Cerebellar cortex (tissue), 1 donor: ENCODE measurements around the gene ANGPTL4.
"Not testable (repeated sequence)": the region's sequence is repeated elsewhere in the genome, so short reads cannot be mapped to it uniquely, and the experiment has no call there.

Experiments
- DNase-seq: peaks from one replicate; pipeline ENCODE4 v3.0.0-alpha.2; 2015; ENCODE audit warnings: low spot score

ANGPTL4 gene

DNA sequence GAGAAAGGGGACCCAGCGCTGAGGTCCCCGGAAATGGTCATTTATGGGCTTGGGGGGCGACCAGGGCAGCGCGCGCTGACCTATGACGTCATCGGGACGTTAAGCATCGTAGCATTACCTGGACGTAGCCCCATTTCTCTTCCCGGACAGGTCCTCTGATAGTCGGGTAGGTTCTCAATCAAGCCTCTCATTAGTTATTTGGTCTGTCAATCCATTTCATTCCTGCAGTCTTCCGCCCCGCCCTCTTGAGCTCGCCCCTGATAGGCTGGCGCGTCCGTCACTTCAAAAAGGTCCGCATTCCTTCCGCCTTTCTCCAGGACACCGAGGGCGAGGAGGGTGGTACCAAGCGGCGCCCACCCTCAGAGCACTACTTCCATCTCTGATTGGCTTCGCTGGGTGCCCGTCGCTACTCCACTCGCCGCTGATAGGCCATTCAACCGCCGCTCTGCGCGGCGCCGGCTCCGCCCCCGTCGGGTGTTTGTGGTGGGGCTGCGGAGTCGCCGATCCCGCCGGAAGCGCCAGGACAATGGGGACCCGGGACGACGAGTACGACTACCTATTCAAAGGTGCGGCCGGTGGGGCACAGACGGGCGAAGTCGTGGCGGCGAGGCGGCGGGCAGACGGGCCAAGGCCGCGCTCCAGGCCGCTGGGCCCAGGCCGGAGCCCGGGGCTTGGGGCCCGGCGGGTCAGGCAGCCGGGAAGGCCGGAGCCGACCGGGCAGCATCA lies 26.1 kb downstream of the ANGPTL4 start, which contains the start of gene RAB11B:
RAB11B (plus strand) TSS at position 470 of the 726 bp plus-strand sequence; CDS start at position 527, 57 bp downstream.
- peak; percentile 100 for DNase-seq

- DNase-seq, result peak; percentile 88
These were observed 26.6 kb downstream of the ANGPTL4 start for GRCh38 chr19:8390617-8390981.

- no peak for DNase-seq
These were observed 27.5 kb downstream of the ANGPTL4 start for GRCh38 chr19:8391198-8392016.

- no peak for DNase-seq
These were observed 28.1 kb downstream of the ANGPTL4 start for GRCh38 chr19:8392017-8392591.

DNA sequence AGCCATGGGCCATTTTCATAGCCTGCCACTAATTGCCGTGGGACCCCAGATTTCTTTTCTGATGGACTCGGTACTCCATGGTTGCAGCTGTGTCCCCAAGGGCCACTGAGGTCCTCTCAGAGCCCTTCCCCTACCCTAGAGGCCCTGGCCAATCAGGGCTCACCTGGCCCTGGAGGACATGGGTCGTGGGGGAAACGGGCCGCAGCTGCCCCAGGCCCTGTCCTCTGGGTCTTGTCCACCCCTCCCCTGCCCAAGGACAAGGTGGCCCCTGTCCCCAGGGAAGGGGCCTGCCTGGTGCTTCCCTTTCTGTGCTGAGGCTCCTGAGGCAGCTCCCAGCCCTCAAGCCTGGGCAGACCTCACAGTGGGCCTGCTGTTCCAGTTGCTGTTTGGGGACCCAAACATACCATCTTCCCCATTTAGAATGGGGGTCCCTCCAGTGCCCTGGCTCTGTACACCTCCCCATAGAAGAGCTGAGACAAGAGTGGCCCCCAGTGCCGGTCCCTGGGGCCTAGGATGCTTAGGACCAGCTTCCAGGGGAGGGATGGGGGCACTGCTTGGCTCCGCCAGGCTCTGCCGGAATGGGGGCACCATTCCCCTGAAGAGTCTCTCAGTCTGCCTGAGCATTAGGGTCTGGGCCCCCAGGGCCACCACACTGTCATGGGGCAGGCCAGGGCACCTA lies 29.4 kb downstream of the ANGPTL4 start:
- DNase-seq, result no peak

DNA sequence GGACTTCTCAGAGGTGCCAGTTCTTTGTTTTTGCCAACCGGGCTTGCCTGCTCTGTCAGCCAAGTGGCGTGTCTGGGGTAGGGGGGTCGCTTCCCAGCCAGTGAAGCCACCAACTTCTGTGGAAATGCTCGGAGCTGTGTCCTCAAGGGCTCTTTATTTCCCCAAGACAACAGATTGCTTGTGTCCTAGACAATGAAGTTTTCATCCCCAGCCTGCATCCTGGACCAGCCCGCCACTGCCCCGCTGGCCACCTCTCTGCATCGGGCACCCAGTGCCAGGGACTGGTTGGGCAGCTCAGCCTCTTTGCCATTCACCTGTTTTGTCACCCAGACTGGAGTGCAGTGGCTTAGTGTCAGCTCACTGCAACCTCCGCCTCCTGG lies 29.9 kb downstream of the ANGPTL4 start:
- DNase-seq, result no peak

GRCh38 chr19:8395621-8396082 lies 31.7 kb downstream of the ANGPTL4 start:
- DNase-seq, result no peak

- DNase-seq, result no peak
These were observed 32.2 kb downstream of the ANGPTL4 start for GRCh38 chr19:8396185-8396562.

DNA sequence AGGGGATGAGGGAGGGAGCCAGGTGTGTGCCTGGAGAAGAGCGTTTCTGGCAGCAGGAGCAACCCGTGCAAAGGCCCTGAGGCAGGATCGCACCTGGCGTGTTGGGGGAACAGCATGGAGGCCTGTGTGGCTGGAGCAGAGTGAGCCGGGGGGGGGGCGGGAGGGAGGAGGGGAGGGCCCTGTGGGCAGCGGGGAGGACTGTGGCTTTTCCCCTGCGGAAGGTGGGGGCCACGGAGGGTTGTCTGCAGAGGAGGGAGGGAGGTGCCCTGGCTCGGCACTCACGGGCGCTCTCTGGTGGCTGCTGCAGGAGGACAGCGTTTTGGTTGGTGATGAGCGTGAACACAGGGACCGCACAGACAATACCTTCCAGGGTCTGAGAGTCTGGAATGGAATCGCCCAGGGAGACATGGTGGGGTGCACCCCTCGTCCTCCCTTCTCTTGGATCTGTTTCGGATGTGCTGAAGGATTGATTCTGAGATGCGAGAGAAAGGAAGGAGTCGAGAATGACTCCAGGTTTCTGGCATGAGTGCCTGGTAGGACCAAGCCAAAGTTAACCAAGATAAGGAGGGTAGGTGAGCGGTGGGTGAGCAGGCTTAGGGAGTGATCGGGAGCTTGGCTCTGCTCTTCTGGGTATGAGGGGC lies 32.7 kb downstream of the ANGPTL4 start:
- peak; percentile 49 for DNase-seq

DNA sequence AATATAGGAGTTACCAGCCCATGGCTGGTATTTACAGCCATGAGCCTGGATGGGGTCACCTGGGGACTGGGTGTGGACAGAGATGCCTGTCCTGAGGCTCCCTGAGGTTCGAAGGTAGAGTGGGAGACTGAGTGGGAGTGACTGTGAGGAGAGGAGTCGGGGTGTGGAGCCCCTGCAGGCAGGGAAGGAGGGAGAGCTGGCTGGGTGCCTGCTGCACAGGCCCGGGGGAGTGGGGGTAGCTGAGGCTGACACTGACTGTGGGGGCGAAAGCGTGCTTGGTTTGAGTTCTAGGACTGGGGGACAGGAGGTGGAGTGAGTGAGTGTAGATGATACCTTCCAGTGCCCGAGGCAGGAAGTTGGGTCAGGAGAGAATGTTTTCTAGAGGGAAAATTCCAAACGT lies 33.3 kb downstream of the ANGPTL4 start:
- DNase-seq, result no peak

DNA sequence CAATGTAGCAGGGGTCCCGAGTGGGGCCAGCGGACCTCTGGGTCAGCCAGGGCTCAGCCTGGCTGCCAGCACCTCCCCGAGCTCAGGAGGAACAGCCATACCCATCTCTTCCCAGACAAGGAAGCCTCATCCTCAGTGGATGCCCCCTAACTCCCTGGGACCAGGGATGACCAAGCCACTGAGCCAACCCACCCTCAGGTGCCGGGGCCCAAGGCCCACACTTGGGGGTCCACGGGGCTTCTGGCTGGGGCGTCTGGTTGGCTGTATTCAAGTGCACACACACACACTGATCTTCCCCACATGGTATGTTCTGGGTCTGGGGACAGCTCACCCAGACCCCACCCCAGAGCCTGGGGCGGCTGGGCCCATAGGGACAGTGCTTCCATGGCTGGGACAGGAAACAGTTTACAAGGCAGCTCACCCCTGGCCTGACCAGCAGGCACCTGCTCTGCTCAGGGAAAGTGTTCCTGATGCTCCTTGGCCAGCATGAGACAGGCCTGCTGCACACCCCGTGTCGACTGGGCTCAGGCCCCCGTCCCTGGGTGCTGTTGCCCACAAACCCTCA lies 33.9 kb downstream of the ANGPTL4 start:
- DNase-seq, result no peak

DNA sequence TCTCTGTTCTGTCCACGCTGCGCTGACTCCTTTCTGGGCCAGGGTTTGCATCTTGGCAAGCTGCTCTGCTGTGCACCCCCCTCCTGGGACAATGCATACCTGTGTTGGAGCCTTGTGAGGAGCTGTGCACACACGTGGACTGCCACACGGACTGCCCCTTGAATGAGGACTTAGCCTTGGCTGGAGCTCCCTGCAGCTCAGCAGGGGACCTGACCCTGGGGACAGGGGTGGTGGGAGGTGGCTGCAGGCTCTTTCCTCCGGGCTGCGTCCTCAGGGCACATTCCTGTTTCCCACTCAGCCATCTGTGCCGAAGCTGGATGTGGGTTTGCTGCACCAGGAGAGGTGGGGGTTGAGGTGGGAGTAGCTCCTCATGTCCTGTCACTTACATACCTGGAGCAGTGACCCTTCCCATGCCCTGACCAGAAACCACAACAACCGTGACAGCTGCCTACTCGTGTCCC lies 34.4 kb downstream of the ANGPTL4 start:
- no peak for DNase-seq

DNA sequence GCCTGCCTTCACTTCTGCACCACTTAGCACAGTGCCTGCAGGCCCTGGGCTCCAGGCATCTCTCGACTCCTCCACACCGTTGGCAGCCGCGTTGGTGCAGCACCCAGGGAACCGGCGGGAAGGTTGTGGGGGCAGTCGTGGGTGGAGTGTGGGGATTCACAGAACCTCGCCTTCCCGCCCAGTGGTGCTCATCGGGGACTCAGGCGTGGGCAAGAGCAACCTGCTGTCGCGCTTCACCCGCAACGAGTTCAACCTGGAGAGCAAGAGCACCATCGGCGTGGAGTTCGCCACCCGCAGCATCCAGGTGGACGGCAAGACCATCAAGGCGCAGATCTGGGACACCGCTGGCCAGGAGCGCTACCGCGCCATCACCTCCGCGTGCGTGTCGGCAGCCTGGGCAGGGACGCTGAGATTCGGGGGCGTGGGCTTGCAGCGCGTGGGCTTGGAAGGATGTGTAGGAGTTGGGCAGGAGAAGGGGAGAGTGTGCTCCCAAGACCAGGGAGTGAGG lies 35.8 kb downstream of the ANGPTL4 start:
- DNase-seq, result no peak

GRCh38 chr19:8401981-8402411 lies 38.0 kb downstream of the ANGPTL4 start:
- DNase-seq, result no peak

DNA sequence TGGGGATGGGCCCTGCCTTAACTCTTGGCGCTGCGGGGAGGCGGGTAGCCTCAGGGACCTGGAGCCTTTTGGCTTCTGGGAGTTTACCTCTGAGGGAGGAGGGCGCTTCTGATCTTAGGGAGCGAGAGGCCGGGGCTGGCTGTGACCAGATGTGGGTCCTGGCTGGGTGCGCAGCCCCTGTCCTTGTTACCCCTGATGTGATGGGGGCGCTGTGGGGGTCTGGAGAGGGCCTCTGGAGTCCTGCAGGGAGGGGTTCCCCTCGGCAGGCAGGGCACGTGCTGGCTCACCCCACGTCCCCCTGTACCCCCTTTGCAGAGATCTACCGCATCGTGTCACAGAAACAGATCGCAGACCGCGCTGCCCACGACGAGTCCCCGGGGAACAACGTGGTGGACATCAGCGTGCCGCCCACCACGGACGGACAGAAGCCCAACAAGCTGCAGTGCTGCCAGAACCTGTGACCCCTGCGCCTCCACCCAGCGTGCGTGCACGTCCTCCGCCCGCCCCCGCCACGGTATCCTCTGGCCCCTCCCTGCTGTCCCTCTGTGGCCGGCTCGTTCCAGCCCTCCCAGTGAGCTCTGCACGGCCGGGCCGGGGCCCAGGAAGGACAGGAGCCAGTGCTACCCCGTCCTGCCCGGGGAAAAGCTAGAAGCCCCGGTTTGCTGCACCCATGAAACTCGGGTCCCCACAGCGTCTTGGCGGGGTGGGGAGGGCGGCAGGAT lies 39.3 kb downstream of the ANGPTL4 start:
- DNase-seq, result no peak

DNA sequence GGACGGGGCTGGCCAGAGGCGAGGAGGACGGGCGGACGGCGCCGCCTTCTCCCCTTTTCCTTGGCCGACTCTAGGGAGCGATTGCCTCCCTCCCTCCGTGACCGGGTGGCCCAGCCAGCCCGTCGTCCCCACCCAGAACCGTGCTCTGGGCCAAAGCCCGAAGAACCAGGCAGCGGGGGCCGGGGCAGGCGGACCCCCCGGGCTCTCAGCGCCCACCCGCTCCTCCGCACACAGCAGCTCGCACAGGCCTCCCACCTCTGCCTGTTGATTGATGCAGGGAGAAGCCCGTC lies 39.8 kb downstream of the ANGPTL4 start:
- no peak for DNase-seq

DNA sequence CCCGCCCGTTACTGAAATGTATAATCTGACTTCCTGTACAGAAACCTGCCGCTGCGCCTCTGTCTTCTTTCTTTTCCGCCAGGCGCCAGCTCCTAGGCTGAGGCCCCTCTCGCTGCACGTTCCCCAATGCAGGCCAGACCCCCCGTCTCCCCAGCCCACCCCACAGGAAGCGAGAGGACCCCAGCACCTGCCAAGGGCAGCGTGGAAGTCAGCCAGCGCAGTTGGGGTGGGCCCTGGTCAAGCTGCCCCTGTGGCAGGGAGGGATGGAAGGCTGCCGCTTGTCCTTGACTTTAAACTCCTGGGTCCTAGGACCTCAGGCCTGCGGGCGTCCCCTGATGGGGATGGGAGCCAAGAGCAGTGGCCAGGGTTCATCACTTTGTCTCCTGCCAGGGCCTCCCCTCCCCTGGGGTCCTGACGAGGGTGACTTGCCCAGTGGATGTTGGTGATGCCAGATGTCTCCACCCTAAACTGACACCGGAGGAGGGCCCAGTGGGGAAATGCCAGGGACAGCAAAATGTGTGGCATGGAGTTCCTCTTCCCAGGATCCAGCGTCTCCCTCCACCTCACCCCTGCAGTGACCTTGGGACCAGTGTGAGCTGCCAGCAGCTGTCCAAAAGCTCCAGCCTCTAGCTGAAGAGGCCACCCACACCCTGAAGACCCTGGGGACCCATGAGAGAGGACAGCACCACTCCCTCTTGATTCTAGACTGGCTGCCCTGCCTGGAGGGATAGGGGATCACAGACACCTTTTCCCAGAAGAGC lies 40.6 kb downstream of the ANGPTL4 start:
- no peak for DNase-seq

DNA sequence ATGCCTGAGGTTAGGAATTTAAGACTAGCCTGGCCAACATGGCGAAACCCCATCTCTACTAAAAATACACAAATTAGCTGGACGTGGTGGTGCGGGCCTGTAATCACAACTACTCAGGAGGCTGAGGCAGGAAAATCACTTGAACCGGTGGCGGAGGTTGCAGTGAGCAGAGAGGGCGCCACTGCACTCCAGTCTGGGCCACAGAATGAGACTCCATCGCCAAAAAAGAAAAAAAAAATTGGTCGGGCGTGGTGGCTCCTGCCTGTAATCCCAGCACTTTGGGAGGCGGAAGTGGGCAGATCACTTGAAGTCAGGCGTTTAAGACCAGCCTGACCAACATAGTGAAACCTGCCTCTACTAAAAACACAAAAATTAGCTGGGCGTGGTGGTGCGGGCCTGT lies 46.8 kb downstream of the ANGPTL4 start:
- not testable (repeated sequence) for DNase-seq

DNA sequence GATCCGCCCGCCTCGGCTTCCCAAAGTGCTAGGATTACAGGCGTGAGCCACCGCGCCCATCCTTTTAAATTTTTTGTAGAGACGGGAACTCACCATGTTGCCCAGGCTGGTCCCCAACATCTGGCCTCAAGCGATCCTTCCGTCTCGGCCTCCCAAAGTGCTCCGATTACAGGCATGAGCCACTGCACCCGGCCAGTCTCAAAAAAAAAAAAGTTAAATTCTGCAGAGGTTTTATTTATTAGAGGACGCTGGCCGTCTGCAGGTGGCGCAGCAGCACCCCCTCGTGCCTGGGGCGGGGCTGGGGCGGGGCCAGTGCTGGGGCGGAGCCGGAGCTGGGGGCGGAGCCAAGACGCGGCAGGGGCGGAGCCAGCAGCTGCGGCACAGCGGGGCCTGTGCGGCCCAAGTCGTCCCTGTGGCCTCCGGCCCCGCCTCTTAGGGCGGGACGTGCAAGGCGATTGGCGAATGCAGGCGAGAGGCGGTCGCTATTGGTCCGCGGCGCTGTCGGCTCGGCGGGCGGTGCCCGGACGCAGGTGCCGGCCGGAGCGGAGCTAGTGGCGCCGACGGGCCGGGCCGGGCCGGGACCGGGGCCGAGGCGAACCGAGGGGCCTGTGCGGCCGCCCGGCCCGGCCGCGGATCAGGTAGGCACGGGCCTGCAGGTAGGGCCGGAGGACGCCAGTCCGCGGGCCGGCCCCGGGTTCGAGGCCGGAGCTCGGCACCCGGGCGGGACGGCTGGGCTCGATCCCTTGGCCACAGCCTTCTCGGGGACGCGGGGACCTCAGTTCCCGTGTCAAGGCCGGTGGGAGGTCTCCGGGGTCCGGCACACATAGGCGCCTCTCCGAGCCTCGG lies 49.1 kb downstream of the ANGPTL4 start, which contains the start of gene MARCHF2:
MARCHF2 (plus strand) TSS at position 523 of the 846 bp plus-strand sequence. CDS start 8,536 bp downstream, outside the sequence.
- DNase-seq, result peak; percentile 96
